Mesendoderm (in vitro differentiated cells): Measurements from ENCODE around the gene ACACA.
"Not testable (repeated sequence)": the region's sequence is repeated elsewhere in the genome, so short reads cannot be mapped to it uniquely, and the experiment has no call there.

ENCODE experiments used
- DNase-seq: peaks from one replicate; pipeline ENCODE4 v3.0.0; 2013
- H2AK5ac ChIP-seq: 2 replicates; pipeline ENCODE4 v1.6.1; 2013; ENCODE audit warnings: low read length, inconsistent platforms
- H2BK120ac ChIP-seq: 2 replicates; pipeline ENCODE4 v1.6.1; 2013; ENCODE audit warnings: low read depth, mild to moderate bottlenecking, low read length, moderate library complexity, mixed read lengths
- H2BK15ac ChIP-seq: replicated peaks from 2 replicates; pipeline ENCODE4 v1.6.1; 2013; ENCODE audit warnings: low read depth, mild to moderate bottlenecking, moderate library complexity
- H2BK5ac ChIP-seq: 2 replicates; pipeline ENCODE4 v1.6.1; 2013; ENCODE audit warnings: low read length, inconsistent platforms
- H3K18ac ChIP-seq: 2 replicates; pipeline ENCODE4 v1.6.1; 2013; ENCODE audit warnings: mild to moderate bottlenecking, low read length, mixed read lengths
- H3K23ac ChIP-seq: one replicate; pipeline ENCODE4 v1.6.1; 2013; ENCODE audit warnings: low read length
- H3K27ac ChIP-seq: 2 replicates; pipeline ENCODE4 v1.5.1; 2013; ENCODE audit warnings: low read depth, mild to moderate bottlenecking, inconsistent platforms, low read length, moderate library complexity
- H3K27me3 ChIP-seq: 2 replicates; pipeline ENCODE4 v1.6.1; 2013; ENCODE audit warnings: low read length, control low read depth, mild to moderate bottlenecking, inconsistent platforms; ENCODE audit not compliant: insufficient read depth, poor library complexity
- H3K36me3 ChIP-seq: 2 replicates; pipeline ENCODE4 v1.6.1; 2013; ENCODE audit warnings: low read length, inconsistent platforms; ENCODE audit not compliant: control insufficient read depth, insufficient read depth
- H3K4ac ChIP-seq: one replicate; pipeline ENCODE4 v1.6.1; 2013; ENCODE audit warnings: low read depth, mild to moderate bottlenecking, low read length, moderate library complexity
- H3K4me1 ChIP-seq: 2 replicates; pipeline ENCODE4 v1.6.1; 2013; ENCODE audit warnings: low read depth, low read length, inconsistent platforms; ENCODE audit not compliant: control insufficient read depth
- H3K4me2 ChIP-seq: 2 replicates; pipeline ENCODE4 v1.6.1; 2013; ENCODE audit warnings: low read length
- H3K4me3 ChIP-seq: 2 replicates; pipeline ENCODE4 v1.5.1; 2013; ENCODE audit warnings: mild to moderate bottlenecking, low read length
- H3K56ac ChIP-seq: one replicate; pipeline ENCODE4 v1.6.1; 2013; ENCODE audit warnings: low read length
- H3K79me1 ChIP-seq: 2 replicates; pipeline ENCODE4 v1.6.1; 2013; ENCODE audit warnings: low read length, inconsistent platforms
- H3K79me2 ChIP-seq: 2 replicates; pipeline ENCODE4 v1.6.1; 2013; ENCODE audit warnings: mild to moderate bottlenecking, low read length; ENCODE audit not compliant: control insufficient read depth, insufficient read depth
- H3K9ac ChIP-seq: 2 replicates; pipeline ENCODE4 v1.6.1; 2013; ENCODE audit warnings: low read length, inconsistent platforms
- H4K5ac ChIP-seq: one replicate; pipeline ENCODE4 v1.6.1; 2013; ENCODE audit warnings: low read length
- H4K8ac ChIP-seq: one replicate; pipeline ENCODE4 v1.6.1; 2013; ENCODE audit warnings: low read depth, mild to moderate bottlenecking, control low read depth, low read length, moderate library complexity
- WGBS: extraction: QIAGEN DNeasy Blood & Tissue Kit; methylation state at CpG from one replicate; pipeline ENCODE4 v1.1.7; 2013; ENCODE audit warnings: low lambda C conversion rate, missing lambda C conversion rate; ENCODE audit not compliant: insufficient coverage; ENCODE audit errors: extremely low coverage; 5-methylcytosine and 5-hydroxymethylcytosine counted together

Gene ACACA

DNA sequence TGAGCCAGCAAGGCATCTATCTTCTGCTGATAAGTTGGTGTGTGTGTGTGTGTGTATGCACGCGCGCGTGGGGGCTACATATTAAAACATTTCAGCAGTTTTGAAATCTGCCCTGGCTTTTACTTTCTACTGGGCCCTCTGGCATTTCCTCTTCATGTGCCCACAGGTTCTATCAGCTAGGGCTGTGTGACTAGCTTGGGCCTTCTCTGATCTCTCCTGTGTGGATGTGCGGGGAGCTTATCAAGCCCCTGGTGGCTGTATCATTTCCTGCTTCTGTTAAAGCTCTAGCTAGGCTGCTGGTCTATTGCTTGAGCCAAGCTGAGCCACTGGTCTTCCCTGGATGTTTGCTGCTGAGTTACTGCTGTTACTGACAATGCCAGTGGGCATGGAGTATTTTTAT lies 325.3 kb downstream of the ACACA start:
- Histone ChIP-seq H3K27me3 (no peaks in the 10 kb centered on the region), H3K27ac (no peak overlapping the region), H4K8ac (no peak overlapping the region), H3K56ac (no peak overlapping the region), H3K4me1 (peaks cover 4% of the 10 kb centered on the region), H3K4me3 (no peak overlapping the region), H4K5ac (no peak overlapping the region), H3K4ac (no peak overlapping the region), H2BK5ac (no peak overlapping the region), H2BK120ac (no peak overlapping the region), H3K36me3 (peaks cover 3% of the 10 kb centered on the region), H2BK15ac (no peak overlapping the region), H3K79me1 (no peaks in the 10 kb centered on the region), H3K9ac (no peak overlapping the region), H3K18ac (no peak overlapping the region), H3K23ac (no peak overlapping the region), H3K4me2 (no peak overlapping the region), H3K79me2 (no peaks in the 10 kb centered on the region), H2AK5ac (no peak overlapping the region)
- WGBS: no CpG with 5 or more reads among the region's 5 CpGs
- peak; percentile 58 for DNase-seq

DNA sequence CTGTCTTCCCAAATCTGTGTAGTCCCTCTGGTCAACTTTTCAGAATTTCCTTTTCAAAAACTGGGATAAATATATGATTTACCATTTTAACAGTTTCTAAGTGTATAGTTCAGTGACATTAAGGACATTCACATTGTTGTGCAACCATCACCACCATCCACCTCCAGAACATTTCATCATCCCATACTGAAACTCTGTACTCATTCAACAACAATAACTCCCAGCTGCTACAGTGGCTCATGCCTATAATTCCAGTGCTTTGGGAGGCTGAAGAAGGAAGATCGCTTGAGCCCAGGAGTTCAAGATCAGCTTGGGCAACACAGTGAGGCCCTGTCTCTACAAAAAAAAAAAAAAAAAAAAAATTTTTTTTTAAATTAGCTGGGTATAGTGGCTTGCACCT lies 326.9 kb downstream of the ACACA start:
- no CpG with 5 or more reads among the region's 1 CpG for WGBS
- H3K27me3 ChIP-seq: no peaks in the 10 kb centered on the region

DNA sequence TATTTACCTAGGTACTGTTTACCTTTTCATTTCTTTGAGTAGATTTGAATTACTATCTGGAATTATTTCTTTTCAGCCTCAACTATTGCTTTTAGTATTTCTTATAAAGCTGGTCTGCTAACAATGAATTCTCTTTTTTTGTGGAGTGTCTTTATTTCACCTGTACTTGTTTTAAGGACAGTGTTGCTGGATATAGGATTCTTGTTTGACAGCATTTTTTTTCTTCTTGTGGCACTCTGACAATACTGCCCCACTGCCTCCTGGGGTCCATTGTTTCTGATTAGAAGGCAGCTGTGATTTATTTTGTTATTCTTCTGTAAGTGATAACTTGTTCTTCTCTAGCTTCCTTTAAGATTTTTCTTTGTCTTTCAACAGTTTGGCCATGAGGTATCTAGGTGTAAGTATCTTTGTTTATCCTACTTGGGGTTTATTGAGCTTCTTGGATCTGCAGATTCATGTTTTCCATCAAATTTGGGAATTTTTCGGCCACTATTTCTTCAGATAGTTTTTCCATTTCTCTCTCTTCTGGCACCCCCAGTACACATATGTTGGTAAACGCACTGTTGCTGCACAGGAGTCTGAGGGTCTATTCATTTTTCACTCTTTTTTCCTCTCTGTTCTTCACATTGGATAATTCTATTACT lies 327.4 kb downstream of the ACACA start:
- DNase-seq: no peak
- Histone ChIP-seq H2BK15ac (no peak overlapping the region), H3K27ac (no peak overlapping the region), H3K4ac (no peak overlapping the region), H2AK5ac (no peak overlapping the region), H3K27me3 (no peaks in the 10 kb centered on the region), H3K9ac (no peak overlapping the region), H3K4me3 (no peak overlapping the region), H3K79me2 (no peaks in the 10 kb centered on the region), H3K4me2 (no peak overlapping the region), H3K18ac (no peak overlapping the region), H3K23ac (no peak overlapping the region), H2BK120ac (no peak overlapping the region), H3K36me3 (no peaks in the 10 kb centered on the region), H3K56ac (no peak overlapping the region), H2BK5ac (no peak overlapping the region), H3K4me1 (peaks cover 4% of the 10 kb centered on the region), H4K5ac (no peak overlapping the region), H3K79me1 (no peaks in the 10 kb centered on the region), H4K8ac (no peak overlapping the region)
- no CpG with 5 or more reads among the region's 2 CpGs for WGBS

More for the DNA sequence above, 326.9 kb downstream of the ACACA start:
- Histone ChIP-seq H4K5ac (no peak overlapping the region), H3K79me1 (no peaks in the 10 kb centered on the region), H3K4me2 (no peak overlapping the region), H3K4ac (no peak overlapping the region), H2BK5ac (no peak overlapping the region), H2BK15ac (no peak overlapping the region), H3K4me1 (peaks cover 4% of the 10 kb centered on the region), H3K79me2 (no peaks in the 10 kb centered on the region), H2BK120ac (no peak overlapping the region), H3K36me3 (no peaks in the 10 kb centered on the region), H3K18ac (no peak overlapping the region), H3K27ac (no peak overlapping the region), H3K4me3 (no peak overlapping the region), H3K23ac (no peak overlapping the region), H3K9ac (no peak overlapping the region), H3K56ac (no peak overlapping the region), H2AK5ac (no peak overlapping the region), H4K8ac (no peak overlapping the region)
- DNase-seq: no peak

DNA sequence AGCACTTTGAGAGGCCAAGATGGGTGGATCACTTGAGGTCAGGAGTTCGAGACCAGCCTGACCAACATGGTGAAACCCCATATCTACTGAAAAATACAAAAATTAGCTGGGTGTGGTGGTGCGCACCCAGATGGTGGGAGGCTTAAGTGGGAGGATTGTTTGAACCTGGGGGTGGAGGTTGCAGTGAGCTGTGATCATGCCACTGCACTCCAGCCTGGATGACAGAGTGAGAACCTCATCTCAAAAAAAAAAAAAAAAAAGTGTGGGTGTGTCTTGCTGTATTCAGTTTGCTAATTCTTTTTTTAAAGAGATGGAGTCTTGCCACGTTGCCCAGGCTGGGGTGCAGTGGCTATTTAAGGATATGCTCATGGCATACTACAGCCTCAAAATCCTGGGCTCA lies 333.2 kb downstream of the ACACA start:
- not testable (repeated sequence) for H3K36me3 ChIP-seq, H3K4me3 ChIP-seq, H2BK5ac ChIP-seq, H3K23ac ChIP-seq, H4K5ac ChIP-seq, H2AK5ac ChIP-seq, H4K8ac ChIP-seq, H3K4ac ChIP-seq, DNase-seq, H3K18ac ChIP-seq, H3K4me2 ChIP-seq, H3K56ac ChIP-seq, H3K9ac ChIP-seq, H3K79me2 ChIP-seq, H3K27ac ChIP-seq, H3K79me1 ChIP-seq, H3K27me3 ChIP-seq, H2BK15ac ChIP-seq, H3K4me1 ChIP-seq, H2BK120ac ChIP-seq
- no CpG with 5 or more reads among the region's 3 CpGs for WGBS

DNA sequence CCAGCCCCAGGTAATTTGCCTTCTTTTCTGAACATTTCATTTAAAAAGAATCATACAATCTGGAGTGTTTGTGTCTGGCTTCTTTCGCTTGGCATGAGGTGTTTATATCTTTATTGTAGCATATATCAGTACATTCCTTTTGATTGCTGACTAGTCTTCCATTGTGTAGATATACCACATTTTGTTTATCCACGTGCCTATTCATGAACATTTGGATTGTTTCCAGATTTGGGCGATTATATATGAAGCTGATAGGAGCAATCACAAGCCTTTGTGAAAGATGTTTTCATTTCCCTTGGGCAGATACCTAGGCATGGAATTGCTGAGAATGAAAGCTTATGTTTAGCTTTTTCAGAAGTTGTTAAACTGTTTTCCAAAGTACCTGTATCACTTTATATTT lies 337.5 kb downstream of the ACACA start:
- WGBS: no CpG with 5 or more reads among the region's 3 CpGs

DNA sequence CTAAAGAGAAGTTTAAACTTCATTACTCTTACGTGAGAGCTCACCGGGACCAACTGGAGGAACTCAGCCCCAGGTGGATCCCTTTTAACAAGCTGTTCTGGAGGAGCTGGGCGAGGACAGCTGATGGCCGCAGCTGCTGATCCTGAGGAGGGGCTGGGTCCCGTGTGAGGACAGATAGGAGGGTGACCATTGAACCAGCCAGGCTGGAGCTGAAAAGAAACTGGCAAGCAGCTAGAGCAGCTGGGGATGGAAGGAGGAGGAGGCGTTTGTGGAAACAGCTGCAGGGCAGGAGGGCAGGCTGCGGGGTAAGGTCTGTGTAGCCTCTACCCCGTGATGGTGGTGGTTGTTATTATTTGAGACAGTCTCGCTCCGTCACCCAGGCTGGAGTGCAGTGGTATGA lies 338.4 kb downstream of the ACACA start:
- no peak overlapping the region for H3K23ac ChIP-seq
- H3K9ac ChIP-seq: no peak overlapping the region
- H2AK5ac ChIP-seq: no peak overlapping the region
- no peak overlapping the region for H3K4ac ChIP-seq
- no peaks in the 10 kb centered on the region for H3K79me2 ChIP-seq
- H3K36me3 ChIP-seq: no peaks in the 10 kb centered on the region
- peaks cover 7% of the 10 kb centered on the region for H3K4me1 ChIP-seq
- H3K56ac ChIP-seq: no peak overlapping the region
- no peak for DNase-seq
- no peak overlapping the region for H3K27ac ChIP-seq
- no peak overlapping the region for H3K4me3 ChIP-seq
- no peak overlapping the region for H4K5ac ChIP-seq
- H3K18ac ChIP-seq: no peak overlapping the region
- H4K8ac ChIP-seq: no peak overlapping the region
- no CpG with 5 or more reads among the region's 10 CpGs for WGBS
- no peak overlapping the region for H2BK120ac ChIP-seq
- no peak overlapping the region for H2BK15ac ChIP-seq
- no peaks in the 10 kb centered on the region for H3K27me3 ChIP-seq
- no peak overlapping the region for H3K4me2 ChIP-seq
- no peak overlapping the region for H2BK5ac ChIP-seq
- H3K79me1 ChIP-seq: no peaks in the 10 kb centered on the region

More for the DNA sequence above, 337.5 kb downstream of the ACACA start:
- Histone ChIP-seq H3K79me2 (no peaks in the 10 kb centered on the region), H3K4me2 (no peak overlapping the region), H3K36me3 (no peaks in the 10 kb centered on the region), H3K18ac (no peak overlapping the region), H4K8ac (no peak overlapping the region), H2BK5ac (no peak overlapping the region), H2BK15ac (no peak overlapping the region), H3K23ac (no peak overlapping the region), H3K56ac (no peak overlapping the region), H3K4me3 (no peak overlapping the region), H2AK5ac (no peak overlapping the region), H4K5ac (no peak overlapping the region), H3K4ac (no peak overlapping the region), H3K27me3 (no peaks in the 10 kb centered on the region), H3K4me1 (peaks cover 7% of the 10 kb centered on the region), H3K79me1 (no peaks in the 10 kb centered on the region), H3K27ac (no peak overlapping the region), H2BK120ac (no peak overlapping the region), H3K9ac (no peak overlapping the region)
- no peak for DNase-seq
